Aorta (tissue), 5 donors: ENCODE measurements around the gene ARHGAP28. TPM values are rescaled to one million over a fixed set of nuclear protein-coding genes. Genes with fewer than 3 reads are reported as not detected.

ENCODE experiments used
- ATAC-seq: fragments of 200-7000 bp; cut with Tn5 transposase; one replicate; pipeline ENCODE4 v1.9.1; 2022; ENCODE audit warnings: moderate library complexity; ENCODE audit not compliant: low FRiP score
- DNase-seq, 2 donors: peaks; one replicate each; pipeline ENCODE4 v3.0.0-alpha.2; 2020
- H3K27ac ChIP-seq, 2 donors: one replicate each; pipeline ENCODE4 v1.5.1; 2013; ENCODE audit warnings: low read length in 2 of 2, mild to moderate bottlenecking in 2 of 2, moderate library complexity in 2 of 2, control low read depth in 1 of 2, inconsistent platforms in 1 of 2, low read depth in 1 of 2
- H3K27me3 ChIP-seq, 2 donors: one replicate each; pipeline ENCODE4 v1.6.1; 2013; ENCODE audit warnings: control low read depth in 1 of 2, low read length in 1 of 2, mild to moderate bottlenecking in 1 of 2, moderate library complexity in 1 of 2; ENCODE audit not compliant: insufficient read depth in 2 of 2, control insufficient read depth in 1 of 2
- H3K36me3 ChIP-seq, 2 donors: one replicate each; pipeline ENCODE4 v1.6.1; 2013; ENCODE audit warnings: control low read depth in 1 of 2, low read length in 1 of 2, mild to moderate bottlenecking in 1 of 2; ENCODE audit not compliant: insufficient read depth in 2 of 2, control insufficient read depth in 1 of 2
- H3K4me1 ChIP-seq, 2 donors: one replicate each; pipeline ENCODE4 v1.6.1; 2013; ENCODE audit warnings: low read length in 2 of 2, control low read depth in 1 of 2, mild to moderate bottlenecking in 1 of 2, moderate library complexity in 1 of 2; ENCODE audit not compliant: insufficient read depth in 2 of 2, control insufficient read depth in 1 of 2
- H3K4me3 ChIP-seq, 2 donors: one replicate each; pipeline ENCODE4 v1.5.1; 2013; ENCODE audit warnings: low read length in 2 of 2, control low read depth in 1 of 2, mild to moderate bottlenecking in 1 of 2
- H3K9me3 ChIP-seq: one replicate; pipeline ENCODE4 v1.6.1; 2013; ENCODE audit warnings: mild to moderate bottlenecking, low read length; ENCODE audit not compliant: control insufficient read depth
- WGBS, 2 donors: extraction: QIAGEN DNeasy Blood & Tissue Kit; methylation state at CpG; one replicate each; pipeline ENCODE4 v1.1.7; 2013; 5-methylcytosine and 5-hydroxymethylcytosine counted together
- intact Hi-C, 2 donors: fragments of 100-400 bp; cut with DNase I; formaldehyde crosslinking; loops; one replicate each; pipeline versions ENCODE4 v1.14.2 to v1.15.0; 2022
- polyA plus RNA-seq, 2 donors: library from polyadenylated mRNA; stranded (reverse); fragments of 200-250 nt; gene quantifications; one replicate each; pipeline ENCODE4 v1.2.3, GENCODE V29; 2013
- total RNA-seq, 2 donors: library from RNA; stranded (reverse); fragmentation: NEBNext Ultra II Directional; extraction: Animal tissue kit (Norgen Biotek cat#: 25700); gene quantifications; one replicate each; pipeline ENCODE4 v1.2.1, GENCODE V29; 2021
- donor health status: healthy with polysubstance abuse.
- donor health status: Bipolar disorder and iron deficiency.
- donor health status: DM: no; HTN: no; CAD: no.
- donor health status: DM: no; HTN: no; CAD: no.
- donor health status: DM: yes; HTN: yes; CAD: no.

The ARHGAP28 gene
- total and polyA plus RNA-seq, 4 donors: 0.05 to 8.6 (median 3.0) TPM

- WGBS, 2 donors: 78 to 85% methylated on average over 17 of the region's 17 CpGs
- ATAC-seq: no peak
- no peak overlapping the region for H3K27ac ChIP-seq
- H3K27me3 ChIP-seq: no peaks in the 10 kb centered on the region
- no peaks in the 10 kb centered on the region for H3K9me3 ChIP-seq
- H3K4me3 ChIP-seq: no peak overlapping the region
- H3K36me3 ChIP-seq: no peaks in the 10 kb centered on the region
- no peaks in the 10 kb centered on the region for H3K4me1 ChIP-seq
- intact Hi-C loops: loop anchor here in 1 of 2 donors (10.0 kb wide), 1 partner anchor 57 kb away; no protein-coding TSS in a partner anchor
- no peak for DNase-seq
Measured at GRCh38 chr18:6951336-6952090, 222.0 kb downstream of the ARHGAP28 start.

GRCh38 chr18:6954501-6954900 is 225.0 kb downstream of the ARHGAP28 start:
- Histone ChIP-seq H3K4me3 (no peak overlapping the region), H3K27me3 (no peaks in the 10 kb centered on the region), H3K4me1 (no peaks in the 10 kb centered on the region), H3K9me3 (no peaks in the 10 kb centered on the region), H3K27ac (no peak overlapping the region), H3K36me3 (no peaks in the 10 kb centered on the region)
- WGBS, 2 donors: 94 to 97% methylated on average over 4 of the region's 4 CpGs
- no peak for ATAC-seq
- intact Hi-C loops: loop anchor here in 1 of 2 donors (10.0 kb wide), 1 partner anchor 60 kb away; no protein-coding TSS in a partner anchor
- no peak for DNase-seq

DNA sequence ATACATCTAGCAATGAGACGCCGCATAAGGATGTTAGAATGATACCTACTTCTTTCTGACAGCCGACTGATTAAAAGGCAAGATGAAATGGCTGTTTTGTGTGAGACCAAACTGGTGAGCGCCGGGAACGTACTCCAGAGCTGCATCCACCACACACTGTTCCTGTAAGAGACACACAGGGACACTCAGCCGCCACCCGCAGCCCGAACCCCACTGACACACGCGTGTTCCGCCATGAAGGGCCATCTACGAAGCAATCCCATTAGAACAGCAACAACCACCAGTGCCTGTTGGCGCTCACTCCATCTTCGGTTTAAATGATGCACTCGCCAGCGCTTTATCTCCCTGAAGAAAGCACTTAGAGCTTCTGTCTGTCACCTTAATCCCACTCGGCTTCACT is 225.8 kb downstream of the ARHGAP28 start:
- H3K27ac ChIP-seq: no peak overlapping the region
- H3K36me3 ChIP-seq: no peaks in the 10 kb centered on the region
- intact Hi-C loops: loop anchor here in 1 of 2 donors (10.0 kb wide), 1 partner anchor 61 kb away; no protein-coding TSS in a partner anchor
- ATAC-seq: no peak
- DNase-seq: no peak
- H3K4me1 ChIP-seq: no peaks in the 10 kb centered on the region
- 96 to 98% methylated on average over 18 of the region's 18 CpGs for WGBS, 2 donors
- no peaks in the 10 kb centered on the region for H3K9me3 ChIP-seq
- H3K4me3 ChIP-seq: no peak overlapping the region
- no peaks in the 10 kb centered on the region for H3K27me3 ChIP-seq

DNA sequence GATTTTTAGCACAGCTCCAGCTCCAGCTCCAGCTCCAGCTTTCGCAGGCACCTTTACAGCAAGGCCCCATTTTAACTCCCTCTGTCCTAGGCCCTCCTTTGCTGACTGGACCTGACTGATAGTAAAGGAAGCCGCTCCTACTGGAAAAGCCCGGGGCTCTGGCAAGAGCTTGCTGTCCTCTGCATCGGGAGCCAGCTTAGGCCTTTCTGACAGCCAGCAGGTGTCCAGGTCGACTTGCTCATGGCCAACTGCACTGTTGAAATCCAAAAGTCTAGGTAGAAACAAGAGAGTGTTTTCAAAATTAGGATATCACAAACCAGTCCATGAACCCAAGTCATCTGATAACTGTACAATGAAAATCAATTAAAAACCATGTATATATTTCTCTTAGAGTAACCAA is 227.0 kb downstream of the ARHGAP28 start:
- Histone ChIP-seq H3K4me3 (no peak overlapping the region), H3K9me3 (no peaks in the 10 kb centered on the region), H3K36me3 (no peaks in the 10 kb centered on the region), H3K4me1 (no peaks in the 10 kb centered on the region), H3K27me3 (no peaks in the 10 kb centered on the region), H3K27ac (no peak overlapping the region)
- ATAC-seq: no peak
- WGBS, 2 donors: 87 to 91% methylated on average over 5 of the region's 5 CpGs
- no peak for DNase-seq
- intact Hi-C loops: loop anchor here in 1 of 2 donors (10.0 kb wide), 1 partner anchor 62 kb away; no protein-coding TSS in a partner anchor

DNA sequence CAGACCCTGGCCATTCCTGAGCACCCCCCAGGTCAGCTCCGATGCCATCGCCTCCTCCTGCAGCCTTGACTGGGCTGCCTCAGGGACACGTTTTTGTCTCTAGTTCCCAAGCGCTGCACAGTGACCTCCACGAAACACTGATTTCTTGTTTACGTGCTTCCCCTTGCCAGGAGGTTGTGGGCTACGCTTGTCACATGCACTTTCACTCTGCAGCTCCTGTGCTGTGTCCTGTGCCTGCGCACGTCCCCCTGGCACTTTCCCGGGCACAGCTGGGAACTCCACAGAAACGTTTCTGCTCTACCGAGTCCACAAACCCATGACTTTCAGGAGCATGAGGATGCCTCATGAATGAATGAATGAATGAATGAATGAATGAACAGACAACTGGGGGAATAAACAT is 227.5 kb downstream of the ARHGAP28 start:
- DNase-seq (no peak), ATAC-seq (no peak)
- H3K36me3 ChIP-seq: no peaks in the 10 kb centered on the region
- 84 to 89% methylated on average over 12 of the region's 12 CpGs for WGBS, 2 donors
- no peak overlapping the region for H3K27ac ChIP-seq
- intact Hi-C loops: loop anchor here in 1 of 2 donors (10.0 kb wide), 1 partner anchor 62 kb away; no protein-coding TSS in a partner anchor
- no peaks in the 10 kb centered on the region for H3K4me1 ChIP-seq
- H3K27me3 ChIP-seq: no peaks in the 10 kb centered on the region
- no peak overlapping the region for H3K4me3 ChIP-seq
- no peaks in the 10 kb centered on the region for H3K9me3 ChIP-seq

DNA sequence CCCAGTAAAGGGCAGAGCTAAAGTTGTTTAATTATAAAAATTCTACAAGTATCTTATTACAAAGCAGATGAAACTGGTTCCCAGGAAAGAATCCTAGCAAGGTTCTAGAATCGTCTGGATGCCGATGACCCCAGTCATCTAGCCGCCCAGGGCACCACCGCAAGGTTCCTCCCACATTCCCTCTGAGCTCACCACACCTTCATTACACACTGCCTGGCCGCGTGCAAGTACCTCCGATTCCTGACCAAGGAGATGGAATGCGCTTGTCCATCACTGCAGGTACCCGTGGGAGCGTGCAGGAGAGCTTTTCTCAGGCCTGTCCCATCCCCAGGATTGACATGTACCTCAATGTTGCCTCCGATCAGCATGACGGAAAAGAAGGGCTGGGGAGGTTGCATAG is 229.6 kb downstream of the ARHGAP28 start:
- intact Hi-C loops: loop anchor here in 1 of 2 donors (10.0 kb wide), 1 partner anchor 64 kb away; no protein-coding TSS in a partner anchor
- peaks cover 0 to 3% of the 10 kb centered on the region in 2 donors for H3K27me3 ChIP-seq
- no peaks in the 10 kb centered on the region for H3K9me3 ChIP-seq
- no peaks in the 10 kb centered on the region for H3K4me1 ChIP-seq
- ATAC-seq (no peak), DNase-seq (no peak)
- H3K36me3 ChIP-seq: no peaks in the 10 kb centered on the region
- no peak overlapping the region for H3K4me3 ChIP-seq
- H3K27ac ChIP-seq: no peak overlapping the region
- WGBS, 2 donors: 91 to 93% methylated on average over 12 of the region's 12 CpGs

GRCh38 chr18:6960124-6960523 is 230.6 kb downstream of the ARHGAP28 start:
- 98 to 100% methylated on average over 1 of the region's 1 CpG for WGBS, 2 donors
- DNase-seq: no peak
- intact Hi-C loops: no loop called here
- no peak overlapping the region for H3K4me3 ChIP-seq
- no peak for ATAC-seq
- no peaks in the 10 kb centered on the region for H3K9me3 ChIP-seq
- no peaks in the 10 kb centered on the region for H3K4me1 ChIP-seq
- peaks cover 0 to 3% of the 10 kb centered on the region in 2 donors for H3K27me3 ChIP-seq
- H3K36me3 ChIP-seq: no peaks in the 10 kb centered on the region
- H3K27ac ChIP-seq: no peak overlapping the region

- intact Hi-C loops: no loop called here
- no peaks in the 10 kb centered on the region for H3K36me3 ChIP-seq
- no peaks in the 10 kb centered on the region for H3K4me1 ChIP-seq
- 82 to 88% methylated on average over 2 of the region's 2 CpGs for WGBS, 2 donors
- H3K27ac ChIP-seq: no peak overlapping the region
- H3K4me3 ChIP-seq: no peak overlapping the region
- H3K9me3 ChIP-seq: no peaks in the 10 kb centered on the region
- DNase-seq (no peak), ATAC-seq (no peak)
- H3K27me3 ChIP-seq: peaks cover 0 to 3% of the 10 kb centered on the region in 2 donors
Measured at GRCh38 chr18:6960656-6961055, 231.1 kb downstream of the ARHGAP28 start.

GRCh38 chr18:6961331-6961730 is 231.8 kb downstream of the ARHGAP28 start:
- WGBS, 2 donors: 90 to 93% methylated on average over 9 of the region's 9 CpGs
- H3K4me1 ChIP-seq: no peaks in the 10 kb centered on the region
- H3K4me3 ChIP-seq: no peak overlapping the region
- DNase-seq (no peak), ATAC-seq (no peak)
- no peaks in the 10 kb centered on the region for H3K9me3 ChIP-seq
- no peaks in the 10 kb centered on the region for H3K36me3 ChIP-seq
- intact Hi-C loops: no loop called here
- no peak overlapping the region for H3K27ac ChIP-seq
- H3K27me3 ChIP-seq: peaks cover 0 to 3% of the 10 kb centered on the region in 2 donors
